GM19239 (cell line): ENCODE measurements around the gene ROMO1.

Experiments used
- DNase-seq: peaks from one replicate; pipeline ENCODE4 v3.0.0; 2011; ENCODE audit warnings: low spot score; ENCODE audit not compliant: insufficient read length
- FAIRE-seq: peaks from 2 replicates; lab custom pipeline; 2011; peaks lifted over from hg19 to GRCh38; lab: Jason Lieb, UNC

The ROMO1 gene

DNA sequence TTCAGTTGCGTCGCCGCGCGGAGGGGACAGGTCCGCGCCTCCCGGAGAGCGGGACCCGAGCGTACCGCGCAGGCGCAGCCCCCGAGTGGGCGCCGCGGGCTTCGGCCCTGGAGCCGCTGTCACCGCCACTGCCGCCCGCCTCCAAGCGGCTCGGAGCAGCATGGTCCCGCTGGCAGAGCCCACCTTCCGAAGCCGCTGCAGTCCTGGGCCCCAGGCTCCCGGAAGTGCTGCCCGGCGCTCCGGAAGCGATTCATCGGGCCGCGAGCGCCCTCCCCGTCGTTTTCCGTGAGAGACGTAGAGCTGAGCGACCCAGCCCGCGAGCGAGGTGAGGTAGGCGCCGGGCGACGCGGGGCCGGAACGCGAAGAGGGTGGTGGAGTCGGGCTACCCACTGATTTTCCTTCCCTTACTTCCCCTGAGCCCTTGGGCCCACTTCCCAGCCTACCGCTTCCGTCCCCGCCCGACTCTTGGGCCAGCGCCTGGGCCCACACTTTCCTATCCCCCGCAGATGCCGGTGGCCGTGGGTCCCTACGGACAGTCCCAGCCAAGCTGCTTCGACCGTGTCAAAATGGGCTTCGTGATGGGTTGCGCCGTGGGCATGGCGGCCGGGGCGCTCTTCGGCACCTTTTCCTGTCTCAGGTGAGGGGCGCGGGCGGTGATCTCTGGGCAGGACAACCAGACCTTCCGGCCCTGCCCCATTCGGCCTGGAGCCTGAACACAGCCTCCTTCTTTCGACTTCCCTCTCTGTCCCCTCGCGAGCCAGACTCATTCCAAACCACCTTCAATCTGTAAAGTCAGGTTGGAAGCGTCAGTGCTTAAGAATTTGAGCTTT lies at the start of gene ROMO1, which contains the start of gene NFS1:
TSS of gene ROMO1 (plus strand) at position 279 of the 830 bp plus-strand sequence. CDS start at position 507, 228 bp downstream.
TSS of gene NFS1 (minus strand) at position 226 of the 830 bp plus-strand sequence. CDS start at position 162, 64 bp downstream.
- DNase-seq (peak; percentile 79), FAIRE-seq (peak; percentile 73)

GRCh38 chr20:35650632-35651031 lies 48.6 kb upstream of the ROMO1 start:
- no peak for DNase-seq
- FAIRE-seq, result no peak

DNA sequence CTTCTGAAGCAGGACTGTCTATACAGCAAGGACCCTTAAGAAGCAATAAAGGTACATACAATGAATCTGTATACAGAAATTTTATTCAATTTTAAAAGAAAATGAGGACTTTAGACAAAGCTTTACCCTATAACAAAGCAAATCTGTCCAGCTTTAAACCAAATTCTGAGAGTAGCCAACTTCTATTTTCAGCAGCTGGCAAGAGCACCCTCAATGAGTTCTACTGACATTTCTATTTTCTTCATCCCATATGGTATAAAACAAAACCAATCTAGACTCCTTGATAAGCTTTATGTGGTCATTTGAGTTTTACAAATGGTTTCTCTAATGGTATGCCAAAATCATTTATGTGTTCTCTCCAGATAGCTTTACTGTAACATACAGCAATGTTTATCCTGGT lies 47.2 kb upstream of the ROMO1 start:
- DNase-seq (no peak), FAIRE-seq (no peak)

- DNase-seq (no peak), FAIRE-seq (no peak)
Measured at GRCh38 chr20:35652641-35653429, 46.4 kb upstream of the ROMO1 start.

- DNase-seq (no peak), FAIRE-seq (no peak)
Measured at GRCh38 chr20:35653430-35653734, 45.8 kb upstream of the ROMO1 start.

GRCh38 chr20:35653893-35654292 lies 45.3 kb upstream of the ROMO1 start:
- DNase-seq, result no peak

DNA sequence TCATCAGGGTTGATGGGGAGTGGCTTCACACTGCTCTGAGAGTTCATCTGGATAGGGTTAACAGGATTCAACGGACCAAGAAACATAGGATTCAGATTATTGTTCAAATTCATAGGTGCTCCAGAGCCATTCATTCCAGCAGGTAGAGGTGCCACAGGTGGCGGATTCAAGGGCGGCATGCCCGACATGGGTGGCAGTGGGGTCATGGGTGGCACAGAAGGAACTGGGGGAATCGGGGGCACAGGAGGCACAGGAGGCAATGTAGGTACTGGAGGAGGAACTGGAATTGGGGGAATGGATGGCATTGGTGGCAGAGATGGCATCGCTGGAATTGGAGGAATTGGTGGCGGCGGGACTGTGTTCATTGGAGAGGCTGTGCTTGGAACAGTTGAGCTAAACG lies 44.8 kb upstream of the ROMO1 start:
- DNase-seq (no peak), FAIRE-seq (no peak)

More at GRCh38 chr20:35653893-35654292, 45.3 kb upstream of the ROMO1 start:
- FAIRE-seq, result no peak

DNA sequence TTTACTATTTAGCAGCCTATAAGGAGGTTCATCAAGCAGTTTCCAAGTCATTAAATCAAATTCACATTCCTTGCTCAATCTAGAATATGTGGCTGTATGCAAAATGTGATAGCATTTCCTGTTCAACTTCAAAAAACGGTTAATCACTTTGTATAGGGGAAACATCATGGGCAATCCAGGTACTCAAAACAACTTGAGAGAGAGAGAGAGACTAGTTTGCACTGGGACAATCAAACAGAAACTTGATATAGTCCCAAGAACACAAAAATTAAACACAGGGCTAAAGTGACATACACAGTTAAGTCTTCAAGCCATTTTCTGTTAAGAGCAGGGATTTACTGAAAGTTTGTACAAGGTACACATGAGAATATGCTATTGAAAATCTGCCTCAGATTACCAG lies 41.9 kb upstream of the ROMO1 start:
- no peak for DNase-seq
- no peak for FAIRE-seq

GRCh38 chr20:35660122-35660937 lies 38.9 kb upstream of the ROMO1 start:
- FAIRE-seq (no peak), DNase-seq (no peak)

GRCh38 chr20:35661053-35661452 lies 38.2 kb upstream of the ROMO1 start:
- DNase-seq (no peak), FAIRE-seq (peak; percentile 39)

GRCh38 chr20:35661908-35662307 lies 37.3 kb upstream of the ROMO1 start:
- FAIRE-seq, result no peak
- DNase-seq, result no peak

- no peak for DNase-seq
- FAIRE-seq, result peak; percentile 18
Measured at GRCh38 chr20:35662551-35662950, 36.7 kb upstream of the ROMO1 start.

GRCh38 chr20:35663516-35664465 lies 35.4 kb upstream of the ROMO1 start:
- DNase-seq (peak; percentile 34), FAIRE-seq (peak; percentile 75)

GRCh38 chr20:35664466-35665206 lies 34.6 kb upstream of the ROMO1 start, which contains the start of the genes CPNE1 and RBM12:
Gene CPNE1 (minus strand): TSS chr20:35664900. CDS start chr20:35632923, 31,977 bp downstream.
Gene RBM12 (minus strand): TSS chr20:35664900. CDS start chr20:35655322, 9,578 bp downstream.
- FAIRE-seq (peak; percentile 98), DNase-seq (peak; percentile 95)

DNA sequence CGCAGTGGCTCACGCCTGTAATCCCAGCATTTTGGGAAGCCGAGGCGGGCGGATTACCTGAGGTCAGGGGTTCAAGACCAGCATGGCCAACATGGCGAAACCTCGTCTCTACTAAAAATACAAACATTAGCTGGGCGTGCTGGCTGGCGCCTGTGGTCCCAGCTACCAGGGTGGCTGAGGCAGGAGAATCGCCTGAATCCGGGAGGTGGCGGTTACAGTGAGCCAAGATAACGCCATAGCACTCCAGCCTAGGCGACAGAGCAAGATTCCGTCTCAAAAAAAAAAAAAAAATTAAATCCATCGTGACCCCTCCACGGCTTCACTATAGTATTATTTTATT lies 33.3 kb upstream of the ROMO1 start:
- no peak for DNase-seq
- no peak for FAIRE-seq

- DNase-seq (no peak), FAIRE-seq (no peak)
Measured at GRCh38 chr20:35669221-35669620, 30.0 kb upstream of the ROMO1 start.

DNA sequence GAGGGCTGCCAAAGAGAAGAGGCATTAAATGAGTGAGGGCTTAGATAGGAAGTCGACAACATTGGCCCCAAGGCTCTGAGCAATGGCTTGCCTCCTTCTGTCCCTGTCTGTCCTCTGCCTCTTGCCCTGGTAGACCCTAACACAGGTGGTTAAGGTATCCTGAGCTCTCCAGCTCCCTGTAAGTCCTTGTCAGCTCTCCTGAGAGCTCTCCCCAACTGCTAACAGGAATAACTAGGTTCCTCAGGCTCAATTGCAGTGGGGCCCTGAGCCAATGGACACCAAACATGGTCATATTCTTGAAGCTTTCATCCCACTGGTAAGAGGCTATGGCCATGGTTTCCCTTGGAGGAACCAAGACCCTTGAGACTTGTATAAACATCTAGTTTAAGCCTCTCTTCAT lies 29.5 kb upstream of the ROMO1 start:
- FAIRE-seq (no peak), DNase-seq (no peak)

DNA sequence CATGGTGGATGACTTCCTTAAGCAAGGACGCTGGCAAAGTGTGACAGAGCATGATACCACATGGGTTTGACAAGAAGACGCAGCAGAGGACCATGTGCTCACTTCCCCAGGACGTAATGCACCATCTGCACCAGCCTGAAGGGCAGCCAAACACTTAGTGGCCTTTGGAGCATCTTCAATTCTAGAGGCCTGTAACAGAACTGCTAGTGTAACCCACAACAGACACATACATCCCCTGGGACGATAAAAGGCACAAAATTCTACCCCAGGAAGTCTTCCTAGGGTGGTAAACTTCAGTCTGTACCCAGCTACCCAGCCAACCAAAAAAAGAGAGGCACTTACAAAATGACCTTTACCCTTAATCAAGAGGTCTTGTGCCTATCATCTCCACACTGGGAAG lies 25.3 kb upstream of the ROMO1 start:
- no peak for FAIRE-seq
- no peak for DNase-seq

GRCh38 chr20:35674921-35675320 lies 24.3 kb upstream of the ROMO1 start:
- DNase-seq (no peak), FAIRE-seq (no peak)
